Cardiac septum (tissue), 1 donor: ENCODE results near the gene PGC. TPM values are rescaled to one million over a fixed set of nuclear protein-coding genes. Genes with fewer than 3 reads are reported as not detected.

Source experiments
- DNase-seq: peaks from one replicate; pipeline ENCODE4 v3.0.0-alpha.2; 2020; ENCODE audit warnings: low spot score
- intact Hi-C: fragments of 100-400 bp; cut with DNase I; formaldehyde crosslinking; loops from one replicate; pipeline ENCODE4 v1.14.0; 2022
- total RNA-seq: library from RNA; stranded (reverse); fragmentation: NEBNext Ultra II Directional; extraction: Animal tissue kit (Norgen Biotek cat#: 25700); gene quantifications from one replicate; pipeline ENCODE4 v1.2.1, GENCODE V29; 2021
- donor health status: DM: no; HTN: no; CAD: no.

Gene PGC
- total RNA-seq, 1 donor from 2014 or later = not detected

DNA sequence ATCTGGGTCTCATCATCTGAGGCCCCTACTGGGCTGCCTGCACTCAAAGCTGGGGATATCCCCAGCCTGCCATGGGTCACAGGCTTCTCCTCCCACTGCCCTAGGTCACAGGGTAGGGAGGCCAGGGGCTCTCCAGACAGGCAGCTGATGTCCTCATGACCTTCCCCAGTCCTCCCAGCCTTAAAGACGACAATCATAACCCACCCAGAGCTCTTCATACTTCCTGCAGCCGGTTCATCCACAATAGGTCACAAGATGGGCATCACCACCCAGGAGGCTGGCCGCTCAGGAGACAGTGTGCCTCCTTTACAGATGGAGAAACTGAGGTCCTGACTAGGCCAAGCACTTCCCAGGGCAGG is 27.0 kb downstream of the PGC start:
- intact Hi-C loops = no loop called here
- no peak for DNase-seq

DNA sequence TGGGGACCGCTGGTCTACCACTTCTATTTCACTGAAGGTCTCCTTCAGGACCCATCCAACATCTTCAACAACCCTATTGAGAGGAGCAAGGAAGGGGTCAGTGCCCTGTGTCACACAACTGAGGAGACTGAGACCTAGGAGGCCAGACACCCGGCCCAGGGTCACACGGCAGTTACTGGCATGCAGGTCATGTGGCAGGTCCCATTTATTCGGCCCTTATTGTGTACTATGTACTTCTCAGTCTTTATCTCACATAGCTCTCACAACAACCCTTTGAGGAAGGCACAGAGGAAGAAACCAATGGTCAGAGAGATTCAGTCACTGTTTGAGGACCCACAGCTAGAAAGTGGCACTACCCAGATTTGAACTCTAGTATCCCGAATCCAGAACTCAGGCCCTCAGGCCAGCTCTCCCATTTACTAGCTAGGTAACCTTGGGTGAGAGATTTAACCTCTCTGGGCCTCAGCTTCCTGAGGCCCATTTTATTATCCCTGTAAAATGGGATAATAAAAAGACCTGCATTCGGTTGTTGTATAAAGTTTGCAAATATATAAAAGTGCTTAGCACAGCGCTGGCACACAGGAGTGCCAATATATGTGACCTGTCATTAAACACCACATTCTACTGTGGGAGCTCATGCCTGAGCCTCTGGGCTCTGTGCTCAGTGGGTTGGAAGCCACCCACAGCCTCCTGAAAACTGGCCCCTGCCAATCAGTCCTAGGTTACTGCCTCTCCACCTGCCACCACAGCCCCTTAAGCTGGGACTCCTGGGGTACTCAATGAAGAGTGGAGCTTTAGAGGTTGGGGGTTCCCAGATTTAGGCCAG is 27.5 kb downstream of the PGC start:
- intact Hi-C loops = no loop called here
- DNase-seq = no peak

DNA sequence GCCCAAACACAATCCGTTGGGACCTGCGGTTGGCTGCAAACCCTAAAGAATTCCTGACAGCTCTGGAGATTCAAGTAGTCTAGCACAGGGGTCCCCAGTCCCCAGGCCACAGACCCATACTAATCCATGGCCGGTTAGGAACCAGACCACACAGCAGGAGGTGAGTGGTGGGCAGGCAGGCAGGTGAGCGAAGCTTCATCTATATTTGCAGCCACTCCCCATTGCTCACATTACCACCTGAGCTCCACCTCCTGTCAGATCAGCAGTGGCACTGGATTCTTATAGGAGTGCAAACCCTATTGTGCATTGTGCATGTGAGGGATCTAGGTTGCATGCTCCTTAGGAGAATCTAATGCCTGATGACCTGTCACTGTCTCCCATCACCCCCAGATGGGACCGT is 28.4 kb downstream of the PGC start:
- no peak for DNase-seq
- intact Hi-C loops = no loop called here

DNA sequence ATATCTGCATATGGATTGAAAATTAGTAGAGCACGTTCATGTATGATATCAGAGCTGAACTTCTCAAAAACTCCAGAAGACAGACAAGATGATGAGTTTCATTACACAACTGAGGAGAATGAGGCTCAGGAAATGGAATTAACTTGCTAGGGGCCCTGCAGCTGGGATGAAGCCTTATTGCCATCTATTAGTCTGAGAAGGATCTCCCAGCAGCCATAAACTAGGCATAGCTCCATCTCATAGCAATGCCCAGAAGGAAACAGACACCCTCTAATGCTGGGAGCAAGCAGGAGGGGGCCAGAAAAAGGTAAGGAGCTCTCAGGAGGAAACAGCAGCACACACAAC is 29.8 kb downstream of the PGC start:
- DNase-seq = no peak

DNA sequence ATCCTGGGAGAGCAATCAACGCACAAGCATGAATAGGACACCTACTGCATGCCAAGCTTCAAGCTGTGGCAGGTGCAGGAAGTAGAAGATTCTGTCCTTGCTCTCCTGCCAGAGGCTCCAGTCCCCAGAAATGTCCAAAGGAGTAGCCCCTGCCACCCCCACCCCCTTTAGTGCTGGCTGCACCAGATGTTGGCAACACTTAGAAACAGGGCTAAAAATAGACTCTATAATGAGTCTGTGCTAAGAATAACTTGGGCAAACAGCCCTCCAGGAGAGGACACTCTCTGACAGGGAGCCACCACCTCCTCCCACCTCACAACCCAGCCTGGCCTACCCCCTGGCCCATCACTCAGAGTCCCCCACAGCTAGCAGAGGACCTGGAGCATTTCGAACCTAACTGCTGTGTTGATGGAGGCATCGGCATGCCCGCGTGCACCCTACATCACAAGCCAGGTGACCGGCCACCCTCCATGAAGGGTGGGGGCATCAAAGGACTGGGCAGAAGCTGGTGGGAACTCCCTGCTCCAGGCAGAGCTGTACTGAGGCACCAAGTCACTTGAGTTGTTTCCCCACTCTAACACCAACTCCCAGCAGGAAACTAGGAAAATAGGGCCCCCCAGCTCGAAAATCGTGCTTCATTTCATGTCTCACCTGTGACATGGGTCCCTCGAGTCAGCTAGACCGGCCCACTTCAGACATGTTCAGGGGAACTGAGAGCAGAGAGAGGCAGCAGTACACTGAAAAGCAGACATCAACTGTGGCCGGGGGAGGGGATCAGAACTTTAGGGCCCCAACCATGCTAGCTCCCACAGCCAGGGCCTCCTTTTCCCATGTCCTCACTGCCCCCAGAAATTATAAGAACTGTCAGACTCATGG is 30.4 kb downstream of the PGC start:
- intact Hi-C loops = no loop called here
- no peak for DNase-seq

More for the DNA sequence above, 29.8 kb downstream of the PGC start:
- intact Hi-C loops = no loop called here

DNA sequence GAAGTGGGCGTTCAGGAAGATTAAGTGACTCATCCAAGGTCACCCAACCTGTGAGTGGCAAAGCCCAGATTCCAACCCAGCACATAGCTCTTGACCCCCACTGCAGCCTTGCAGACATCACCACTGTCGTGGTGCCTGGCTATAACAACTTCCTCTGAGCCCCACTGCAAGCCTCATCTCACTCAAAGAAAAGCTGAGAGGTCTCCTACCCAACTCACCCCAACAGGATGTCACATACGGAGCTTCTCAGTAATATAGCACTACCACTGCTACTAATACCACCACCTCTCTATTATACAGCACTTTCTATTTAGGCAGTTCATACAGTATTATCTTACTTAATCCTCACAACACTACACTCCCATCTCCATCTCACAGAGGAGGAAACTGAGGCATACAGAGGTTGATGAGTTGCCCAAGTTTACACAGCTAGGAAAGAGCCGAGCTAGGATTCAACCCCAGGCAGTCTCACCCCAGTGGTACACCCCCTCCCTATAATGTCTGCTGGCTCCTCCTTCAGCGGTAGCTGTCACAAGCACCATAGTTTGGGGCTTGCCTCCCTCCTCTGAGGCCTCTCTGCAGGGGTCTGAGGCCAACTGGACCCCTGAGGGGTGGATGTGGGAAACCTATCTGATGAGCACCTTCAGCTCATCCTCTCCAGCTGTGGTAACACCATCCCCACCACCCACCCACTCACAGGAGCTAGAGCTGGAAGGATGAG is 31.2 kb downstream of the PGC start:
- no peak for DNase-seq
- intact Hi-C loops = no loop called here

DNA sequence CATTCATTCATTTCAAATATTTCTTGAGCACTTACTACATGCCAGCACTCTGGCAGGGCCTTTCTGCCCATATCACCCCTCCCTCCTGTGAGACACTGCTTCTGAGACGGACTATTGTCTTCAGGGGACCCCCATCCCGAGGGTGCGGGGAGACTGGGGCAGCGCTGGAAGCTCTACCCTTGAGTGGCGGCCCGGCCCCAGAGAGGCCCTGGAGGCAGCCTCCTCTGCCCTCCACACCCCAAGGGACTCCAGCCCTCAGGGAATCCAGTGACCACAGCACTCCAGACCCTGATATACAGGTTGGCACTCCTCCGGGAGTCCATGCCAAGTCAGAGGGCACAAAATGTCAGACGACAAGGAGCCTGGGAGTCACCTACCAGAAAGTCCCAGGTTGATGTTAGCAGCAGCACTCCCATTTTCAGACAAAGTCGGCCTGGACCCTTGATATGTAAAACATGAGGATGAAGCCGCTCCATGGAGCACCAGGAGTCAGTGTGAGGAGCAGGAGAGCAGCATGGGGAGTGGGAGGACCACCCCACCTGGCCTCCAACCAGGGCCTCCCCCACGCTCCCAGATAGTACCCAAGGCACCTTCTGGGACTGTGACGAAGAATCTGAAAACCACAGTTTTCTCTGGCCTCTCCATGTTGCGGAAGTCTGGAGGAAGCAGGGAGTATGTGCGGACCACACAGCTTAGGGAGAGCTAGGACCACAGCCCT is 32.5 kb downstream of the PGC start:
- intact Hi-C loops = no loop called here
- no peak for DNase-seq

DNA sequence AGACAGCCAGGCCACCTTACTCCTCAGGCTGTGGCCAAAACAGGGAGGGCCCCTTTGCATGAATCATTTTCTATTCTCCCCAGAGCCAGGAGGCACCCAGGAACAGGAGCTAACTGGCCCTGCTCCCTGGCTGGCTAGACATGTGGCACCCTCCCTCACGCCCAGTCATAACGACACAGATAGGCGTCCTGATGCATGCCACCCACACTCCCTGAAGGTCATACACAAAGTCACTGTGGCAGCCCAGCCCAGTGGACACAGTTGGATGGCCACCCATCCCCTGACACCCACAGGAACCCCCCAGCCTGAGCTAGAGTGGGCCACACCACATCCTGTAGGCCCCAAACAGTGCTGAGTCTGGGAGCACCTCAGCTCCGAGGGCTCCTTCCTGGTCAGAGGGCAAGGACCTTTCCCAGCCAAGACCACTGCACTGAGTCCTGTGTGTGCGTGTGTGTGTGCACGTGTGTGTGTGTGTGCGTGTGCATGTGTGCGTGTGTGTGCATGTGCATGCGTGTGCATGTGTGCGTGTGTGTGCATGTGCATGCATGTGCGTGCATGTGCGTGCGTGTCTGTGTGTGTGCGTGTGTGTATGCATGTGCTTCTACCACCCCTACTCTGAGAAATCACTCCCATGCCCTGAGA is 33.4 kb downstream of the PGC start:
- intact Hi-C loops = no loop called here
- DNase-seq = no peak

DNA sequence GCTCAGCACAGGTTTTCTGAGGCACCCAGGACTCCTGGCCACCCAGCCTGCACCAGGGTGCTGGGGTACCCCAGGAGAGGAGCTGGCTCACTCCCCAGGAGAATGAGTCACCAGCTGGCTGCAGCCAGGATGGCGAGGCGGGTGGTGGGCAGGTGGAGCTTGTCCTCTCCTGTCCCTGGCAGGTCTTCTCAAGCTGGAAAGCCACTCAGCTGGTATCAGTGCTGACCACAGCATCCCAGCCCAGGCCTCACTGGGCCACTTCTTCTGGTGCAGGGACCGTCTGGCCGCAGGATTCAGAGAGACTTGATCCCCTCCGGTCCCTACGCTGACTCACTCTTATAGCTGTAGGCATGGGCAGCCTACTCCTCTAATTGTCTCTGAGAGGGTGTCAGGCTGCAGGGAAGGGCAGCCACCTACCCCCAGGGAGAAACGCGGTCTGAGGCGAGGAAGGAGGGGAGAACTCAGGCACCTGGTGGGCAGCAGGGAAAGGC is 34.0 kb downstream of the PGC start:
- intact Hi-C loops = no loop called here
- no peak for DNase-seq

DNA sequence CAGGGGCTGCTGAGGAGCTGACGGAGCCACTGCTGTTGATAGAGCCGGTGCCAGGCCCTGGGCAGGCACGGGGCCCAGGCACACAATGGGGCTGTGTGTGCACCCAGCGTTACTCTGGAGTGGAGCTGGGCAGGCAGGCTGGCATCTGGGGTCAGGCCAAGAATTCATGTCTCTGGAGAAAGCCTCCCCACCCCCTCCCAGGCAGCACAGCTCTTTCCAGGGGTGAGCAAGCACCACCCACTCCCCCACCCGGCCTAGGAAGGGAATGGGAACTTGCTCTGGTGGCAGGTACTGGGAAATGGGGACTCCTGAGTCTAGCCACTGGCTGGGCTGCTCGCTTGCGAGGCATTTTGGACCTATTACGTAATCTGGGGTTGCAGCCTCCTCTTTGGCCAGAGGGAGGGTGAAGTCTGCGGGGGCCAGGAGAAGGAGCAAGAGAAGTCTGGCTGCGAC is 34.5 kb downstream of the PGC start:
- DNase-seq = peak; percentile 91
- intact Hi-C loops = no loop called here

DNA sequence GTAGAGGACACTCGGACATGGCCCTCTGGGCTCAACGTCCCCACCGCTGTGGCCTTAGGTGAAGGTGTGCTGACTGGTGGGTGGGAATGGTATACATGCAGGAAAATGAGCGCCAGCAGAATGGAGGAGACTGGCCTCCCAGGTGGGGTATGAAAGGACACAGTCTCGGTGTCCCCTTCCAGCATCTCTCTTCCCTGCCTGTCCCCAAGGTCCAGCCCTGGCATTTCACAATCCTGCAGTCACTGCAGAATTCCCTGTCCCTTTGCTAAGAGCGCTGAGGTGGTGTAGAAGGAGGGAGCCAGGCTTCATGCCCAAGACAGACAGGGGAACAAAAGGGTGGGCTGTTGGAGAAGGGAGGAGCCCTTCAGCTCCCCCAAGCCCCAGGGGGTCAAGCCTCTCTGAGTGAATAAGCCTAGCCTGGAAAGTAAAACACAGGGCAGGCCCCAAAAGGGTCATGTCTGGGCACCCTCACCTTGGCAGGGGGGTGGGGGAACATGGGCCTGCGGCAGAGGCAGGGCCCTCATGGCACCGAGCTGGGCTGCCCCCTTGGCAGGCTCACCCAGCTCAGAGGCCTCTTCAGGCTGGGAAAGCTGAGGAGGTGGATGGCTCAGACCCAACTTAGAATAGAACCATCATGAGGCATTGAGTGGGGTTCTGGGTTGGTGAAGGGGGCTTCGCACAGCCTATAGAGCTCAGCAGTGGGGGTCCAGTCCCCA is 35.7 kb downstream of the PGC start:
- intact Hi-C loops = no loop called here
- DNase-seq = no peak

DNA sequence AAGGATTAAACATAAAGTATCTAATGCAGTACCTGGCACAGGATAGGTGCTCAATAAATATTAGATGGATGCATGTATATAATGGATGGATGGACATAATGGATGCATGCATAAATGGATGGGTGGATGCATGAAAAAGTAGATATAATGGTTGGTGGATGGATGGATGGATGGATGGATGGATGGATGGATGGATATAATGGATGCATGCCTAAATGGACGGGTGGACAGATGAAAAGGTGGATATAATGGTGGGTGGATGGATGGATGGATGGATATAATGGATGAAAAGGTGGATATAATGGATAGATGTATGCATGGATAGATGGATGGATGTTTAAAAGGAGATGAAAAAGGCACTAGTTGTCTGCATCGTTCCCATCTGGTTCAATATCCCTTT is 37.8 kb downstream of the PGC start:
- intact Hi-C loops = loop anchor here (5.0 to 10.0 kb wide), 2 partner anchors 68 to 335 kb away; partner anchors contain the start of gene FRS3
- no peak for DNase-seq

DNA sequence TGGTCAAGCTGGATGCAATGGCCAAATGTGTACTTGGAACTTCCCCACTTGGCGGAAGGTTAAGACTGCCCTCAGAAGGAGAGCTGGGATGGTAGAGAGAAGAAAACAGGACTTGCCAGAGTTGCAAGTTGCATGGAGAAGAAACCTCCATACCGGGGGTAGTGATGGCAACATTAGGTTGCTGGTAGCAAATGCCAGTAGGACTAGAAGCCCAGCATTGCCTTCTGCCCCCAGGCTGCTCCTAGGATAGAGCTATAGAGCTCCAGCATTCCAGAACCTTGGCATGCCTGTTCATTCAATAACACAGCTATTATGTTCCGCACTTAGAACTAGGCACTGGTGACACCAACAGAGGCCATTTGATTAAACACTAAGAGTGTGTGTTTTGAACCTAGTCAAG is 38.3 kb downstream of the PGC start:
- no peak for DNase-seq
- intact Hi-C loops = loop anchor here (5.0 to 10.0 kb wide), 2 partner anchors 68 to 336 kb away; partner anchors contain the start of gene FRS3

DNA sequence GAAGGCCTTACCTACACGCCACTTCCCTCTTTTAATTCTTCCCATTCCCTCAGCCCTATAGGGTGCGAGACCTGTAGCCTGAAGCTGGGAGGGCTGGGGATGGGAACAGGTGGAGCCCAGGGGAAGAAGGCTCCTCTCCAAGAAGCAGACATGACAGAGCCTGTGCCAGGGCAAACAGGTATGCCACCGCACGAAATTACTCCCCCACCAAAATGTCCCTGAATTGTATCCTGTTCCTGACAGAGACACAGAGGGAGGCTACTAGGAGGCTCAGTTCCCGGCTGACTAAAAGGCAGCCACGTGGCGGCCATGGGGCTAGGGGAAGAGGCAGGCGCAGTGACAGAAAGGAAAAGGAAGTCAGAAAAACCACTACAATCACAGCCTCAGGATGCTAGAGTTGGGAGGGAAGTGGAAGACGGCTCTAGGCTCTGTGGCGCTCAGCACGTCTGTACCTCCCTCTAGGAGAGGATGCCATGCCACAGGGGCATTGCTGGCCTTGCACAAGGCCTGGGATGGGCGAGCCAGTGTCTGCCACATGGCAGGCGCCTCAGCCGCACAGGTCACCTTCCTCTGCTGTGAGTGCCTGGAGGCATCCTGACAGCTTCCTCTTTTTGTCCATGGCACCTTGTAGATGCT is 39.5 kb downstream of the PGC start:
- DNase-seq = no peak
- intact Hi-C loops = loop anchor here (5.0 to 10.0 kb wide), 2 partner anchors 70 to 337 kb away; partner anchors contain the start of gene FRS3

DNA sequence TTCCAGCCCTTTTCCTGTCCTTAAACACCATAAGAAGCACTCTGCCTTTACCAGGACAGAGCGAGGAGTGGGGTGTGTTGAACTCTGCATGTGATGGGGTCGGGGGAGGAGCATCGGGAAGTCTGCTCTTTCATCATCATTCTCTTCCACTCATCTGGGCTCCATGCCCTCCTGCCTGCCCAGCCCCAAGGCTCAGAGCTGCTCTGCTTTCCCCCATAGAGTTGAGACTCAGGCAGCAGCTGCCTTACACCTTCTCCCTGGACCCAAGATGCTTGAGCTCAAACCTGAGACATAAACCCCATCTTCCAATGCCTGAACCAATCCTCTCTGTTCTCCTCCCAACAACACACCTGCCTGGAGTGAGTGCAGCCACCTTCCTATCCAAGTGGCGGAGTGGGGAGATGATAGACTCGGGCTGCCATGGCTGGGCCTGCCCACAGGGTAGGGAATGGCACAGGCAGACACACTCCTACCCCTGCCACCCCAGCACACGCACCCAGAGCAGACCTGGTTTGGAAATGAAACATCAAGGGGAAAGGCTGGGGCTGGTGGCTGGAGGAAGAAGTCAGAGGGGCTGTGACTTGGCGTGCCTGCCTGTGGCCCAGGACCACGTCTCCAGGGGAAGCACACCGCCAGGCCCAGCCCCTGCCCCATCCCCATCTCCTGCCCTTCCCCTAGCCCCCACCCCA is 40.2 kb downstream of the PGC start:
- DNase-seq = no peak
- intact Hi-C loops = loop anchor here (1.0 to 10.0 kb wide), 3 partner anchors 28 to 338 kb away; partner anchors contain the start of genes FRS3 and TFEB

DNA sequence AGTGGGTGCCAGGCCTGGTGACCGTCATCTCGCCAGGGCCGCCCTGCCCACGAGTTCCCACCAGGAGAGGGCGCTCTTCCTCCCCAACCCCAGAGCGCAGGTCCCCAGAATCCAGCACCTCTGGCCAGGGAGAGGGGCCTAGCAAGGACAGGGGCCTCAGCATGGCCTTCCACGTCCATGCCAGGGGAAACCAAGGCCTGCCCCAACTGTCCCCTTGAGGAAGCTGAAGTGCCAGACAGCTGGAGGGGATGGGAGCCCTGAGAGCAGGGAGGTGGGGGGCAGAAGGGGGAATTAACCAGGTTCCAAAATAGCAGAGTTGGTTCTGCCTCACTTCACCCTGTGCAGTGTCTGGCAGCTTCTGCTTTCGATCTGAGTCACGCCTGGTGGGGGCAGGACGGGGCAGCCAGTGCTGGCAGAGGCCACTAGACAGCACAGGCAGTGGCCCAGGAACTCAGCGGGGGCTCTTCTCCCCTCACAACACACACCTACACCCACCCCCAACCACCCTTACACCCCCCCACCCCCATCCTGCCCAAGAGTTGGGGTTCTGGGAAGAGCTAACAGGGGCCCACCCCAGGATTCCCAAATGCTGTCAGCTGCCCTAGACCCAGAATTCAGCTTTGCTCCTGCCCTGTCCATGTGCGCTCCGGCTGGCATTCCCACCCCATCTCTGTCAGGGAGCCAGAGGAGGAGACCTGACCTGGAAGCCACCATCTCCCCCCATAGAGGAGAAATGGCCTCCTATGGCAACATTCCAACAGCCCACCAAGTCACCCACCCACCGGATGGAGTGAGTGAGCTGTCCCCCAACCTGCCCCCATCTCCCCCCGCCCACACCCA is 41.0 kb downstream of the PGC start:
- peak; percentile 93 for DNase-seq
- intact Hi-C loops = loop anchor here (1.0 to 10.0 kb wide), 3 partner anchors 29 to 339 kb away; partner anchors contain the start of genes FRS3 and TFEB
